HG03457 (cell line): ENCODE measurements around the gene CENPX.

Experiments used
- ATAC-seq: cut with Tn5 transposase; IDR thresholded peaks from one replicate; pipeline ENCODE4 v1.9.1; 2021; ENCODE audit warnings: moderate number of reproducible peaks; ENCODE audit not compliant: unreplicated experiment

Gene CENPX

DNA sequence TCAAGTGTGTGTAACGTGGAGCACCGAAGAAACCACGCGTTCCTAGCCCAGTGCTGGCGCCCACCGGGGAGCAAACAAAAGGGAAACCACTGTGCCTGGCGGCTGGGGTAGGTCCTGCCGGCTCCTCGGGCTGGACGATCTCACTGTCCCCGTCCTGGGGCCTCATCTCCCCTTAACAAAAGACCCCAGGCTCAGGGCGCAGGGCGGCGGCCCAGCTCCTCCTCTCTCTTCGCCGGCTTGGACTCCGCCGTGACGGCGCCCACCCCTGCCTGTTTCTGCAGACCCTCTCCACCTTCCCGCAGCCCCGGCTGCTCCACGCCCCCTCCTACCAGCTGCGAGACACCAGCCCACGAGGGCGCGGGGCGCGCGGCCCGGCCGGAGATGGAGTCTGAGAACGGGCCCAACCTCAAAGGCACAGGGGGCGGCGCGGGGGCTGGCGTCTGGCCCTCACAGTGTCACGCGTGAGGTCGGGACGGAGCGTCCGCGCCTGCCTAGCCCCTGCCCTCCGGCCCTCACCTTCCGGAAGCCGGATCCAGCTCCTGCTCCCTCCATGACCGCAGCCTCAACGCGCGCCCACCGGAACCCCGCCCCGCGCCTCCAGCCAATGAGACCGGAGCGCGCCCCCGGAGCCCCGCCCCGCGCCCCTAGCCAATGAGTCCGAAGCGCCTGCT is at the start of gene CENPX:
Gene CENPX (minus strand): TSS at position 569 of the 671 bp plus-strand sequence. CDS start 17 bp downstream, at position 552.
- peak; percentile 48 for ATAC-seq

DNA sequence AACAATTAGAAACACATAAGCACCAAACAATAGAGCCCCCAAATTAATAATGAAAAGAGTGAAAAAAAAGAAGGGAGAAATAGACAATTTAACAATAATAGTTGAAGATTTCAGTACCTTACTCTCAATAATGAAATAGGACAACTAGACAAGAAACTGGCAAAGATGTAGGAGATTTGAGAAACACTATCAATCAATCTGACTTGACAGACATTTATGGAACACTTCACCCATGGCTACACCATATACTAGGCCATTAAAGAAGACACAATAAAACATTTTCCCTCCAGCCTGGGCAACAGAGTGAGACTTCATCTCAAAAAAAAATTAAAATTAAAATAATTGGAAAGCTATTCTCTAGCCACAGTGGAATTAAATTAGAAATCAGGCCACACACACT is 47.9 kb upstream of the CENPX start:
- ATAC-seq: no peak

DNA sequence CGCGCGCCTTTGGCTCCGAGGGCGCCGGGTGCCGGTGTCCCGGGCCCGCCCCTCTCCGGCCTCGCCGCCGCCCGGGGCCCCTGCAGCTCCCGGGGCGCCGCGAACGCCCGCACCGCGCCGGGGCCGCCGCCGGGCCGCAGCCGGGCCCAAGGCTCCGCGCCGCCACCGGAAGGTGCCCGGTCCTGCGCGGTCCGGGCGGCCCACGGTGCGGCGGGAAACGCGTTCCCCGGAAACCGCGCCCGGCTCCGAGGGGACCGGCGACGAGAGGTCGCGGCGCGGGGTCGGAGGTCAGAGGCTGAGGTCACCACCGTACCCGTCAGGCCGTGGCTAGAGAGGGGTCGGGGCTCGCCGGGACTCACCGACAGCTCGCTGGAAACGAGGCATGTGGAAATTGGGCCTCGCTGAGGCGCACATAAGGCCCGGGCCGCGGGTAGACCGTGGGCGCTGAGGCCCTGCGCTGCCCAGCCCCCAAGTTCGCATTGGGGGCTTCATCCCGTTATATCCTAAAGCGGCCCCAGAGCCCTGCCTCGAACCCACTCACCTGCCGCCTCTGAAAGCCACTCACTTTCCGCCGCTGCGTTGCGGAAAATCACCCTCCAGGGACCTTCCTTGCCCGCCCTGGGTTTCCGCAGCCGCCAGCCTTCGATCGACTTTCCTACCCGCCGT is 43.1 kb upstream of the CENPX start, which contains the start of gene DUS1L:
Gene DUS1L (minus strand): TSS at position 167 of the 666 bp plus-strand sequence. CDS start 745 bp downstream, outside the sequence.
- ATAC-seq: no peak

DNA sequence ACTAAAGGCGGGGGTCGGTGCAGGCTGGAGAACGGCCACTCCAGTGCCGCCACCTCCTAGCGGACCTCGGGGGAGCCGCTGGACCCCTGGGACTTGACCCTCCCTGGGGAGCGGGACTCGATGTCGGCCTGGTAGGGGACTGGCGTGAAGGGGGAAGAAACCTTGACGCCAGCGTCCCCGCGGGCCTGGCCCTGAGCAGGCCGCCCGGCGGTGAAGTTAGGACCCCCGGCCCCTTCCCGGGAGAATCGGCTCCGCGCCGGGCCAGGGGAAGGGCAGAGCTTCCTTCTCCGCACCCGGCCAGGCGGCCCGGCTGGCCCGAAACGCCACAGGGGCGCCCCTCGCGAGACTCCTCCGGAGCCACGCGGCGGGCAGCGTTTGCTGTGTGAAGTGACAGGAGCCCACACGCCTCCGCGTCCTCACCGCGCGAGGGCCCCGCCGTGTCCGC is 42.5 kb upstream of the CENPX start:
- ATAC-seq: no peak

DNA sequence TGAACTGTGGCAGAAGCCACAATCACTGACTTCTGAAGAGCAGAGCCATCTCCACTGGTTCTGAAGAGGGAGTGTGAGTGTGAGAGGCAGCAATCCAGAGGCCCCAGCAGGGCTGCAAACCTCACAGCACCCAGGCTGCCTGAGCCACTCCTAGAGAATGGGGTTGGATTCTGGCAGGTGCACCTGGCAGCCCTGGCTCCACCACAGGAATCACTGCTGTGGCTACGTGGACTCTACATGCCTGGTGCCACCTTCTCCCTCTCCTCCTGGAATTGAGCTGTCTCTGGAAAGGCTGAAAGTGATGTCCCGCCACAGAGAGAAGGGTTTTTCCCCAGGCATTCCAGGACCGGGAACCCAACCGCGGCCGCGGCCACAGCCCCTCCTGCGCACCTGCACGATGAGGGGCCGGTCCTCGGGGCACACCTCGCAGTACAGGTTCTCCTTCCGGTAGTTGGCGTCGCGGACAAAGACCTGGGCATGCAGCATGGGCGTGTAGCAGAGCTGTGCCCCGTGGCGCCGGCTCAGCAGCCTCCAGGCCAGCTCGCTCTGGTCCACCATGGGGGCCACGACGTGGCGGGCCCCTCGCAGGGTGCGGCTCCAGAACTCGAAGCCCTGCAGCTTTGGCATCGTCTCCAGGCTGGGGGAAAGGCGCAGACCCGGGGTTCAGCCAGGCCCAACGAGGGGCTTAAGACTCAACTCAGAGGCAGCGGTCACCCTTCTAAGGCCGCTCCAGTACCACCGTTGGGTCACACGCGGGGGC is 41.9 kb upstream of the CENPX start:
- ATAC-seq: no peak

DNA sequence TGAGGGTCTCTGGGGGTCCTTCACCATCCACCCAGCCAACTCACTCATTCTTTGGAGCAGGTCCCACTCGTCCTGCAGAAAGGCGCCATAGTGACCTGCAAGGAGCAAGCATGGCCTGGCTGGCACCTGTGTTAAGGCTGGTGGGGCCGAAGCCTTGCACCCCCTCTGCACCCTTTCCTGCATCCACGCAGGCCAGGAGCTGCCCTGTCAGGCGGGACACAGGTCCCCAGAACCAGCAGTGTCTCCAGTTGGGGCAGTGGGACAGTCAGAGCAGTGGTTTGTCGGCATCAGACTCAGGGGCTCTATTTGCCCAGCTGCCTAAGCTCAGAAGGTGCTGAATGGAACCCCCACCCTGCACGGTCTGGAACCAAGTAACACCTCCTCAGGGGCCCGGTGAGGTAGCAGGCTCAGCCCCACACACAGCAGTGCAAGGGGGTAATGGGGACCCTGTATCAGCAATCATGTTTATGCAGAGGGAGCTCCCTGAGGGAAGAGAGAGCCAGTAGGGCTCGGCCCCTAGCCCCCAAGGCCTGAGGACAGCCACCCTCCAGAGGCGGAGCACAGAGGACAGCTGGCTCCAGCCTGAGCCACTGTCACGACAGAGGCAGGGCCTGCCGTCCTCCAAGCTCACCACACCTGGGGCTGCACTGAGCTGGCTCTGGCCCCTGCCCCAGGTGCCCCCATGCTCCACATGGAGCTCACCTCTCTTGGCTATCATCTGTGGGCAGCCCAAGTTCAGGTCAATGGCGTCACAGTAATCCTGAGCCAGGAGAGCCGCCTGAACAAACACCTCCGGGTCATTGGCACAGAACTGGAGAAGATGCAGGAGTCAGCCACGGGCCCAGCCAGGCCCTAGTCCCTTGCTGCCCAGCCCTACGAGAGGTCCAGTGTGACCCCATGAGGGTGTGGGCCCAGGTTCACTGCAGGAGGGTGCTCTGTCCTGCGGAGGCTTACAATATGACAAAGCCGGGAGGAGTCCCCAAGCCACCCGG is 41.0 kb upstream of the CENPX start:
- no peak for ATAC-seq

DNA sequence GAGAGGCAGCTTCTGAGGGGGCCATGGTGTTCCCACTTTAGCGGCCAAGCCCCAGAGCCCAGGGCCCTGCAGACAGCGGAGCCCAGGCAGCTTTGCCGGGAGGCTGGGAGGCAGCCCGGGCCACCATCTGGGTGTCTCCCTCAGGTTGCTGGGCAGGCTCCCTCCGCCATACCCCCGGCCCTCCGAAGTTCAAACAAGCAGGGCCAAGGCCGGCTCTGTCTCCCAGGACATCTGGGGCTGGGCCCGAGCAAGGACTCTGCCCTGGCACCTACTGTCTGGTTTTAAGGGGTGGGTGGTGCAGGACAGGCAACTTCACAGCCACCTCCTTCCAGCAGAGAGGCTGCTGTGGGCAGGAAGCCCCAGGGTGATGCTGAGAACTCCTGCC is 40.3 kb upstream of the CENPX start:
- ATAC-seq: no peak

DNA sequence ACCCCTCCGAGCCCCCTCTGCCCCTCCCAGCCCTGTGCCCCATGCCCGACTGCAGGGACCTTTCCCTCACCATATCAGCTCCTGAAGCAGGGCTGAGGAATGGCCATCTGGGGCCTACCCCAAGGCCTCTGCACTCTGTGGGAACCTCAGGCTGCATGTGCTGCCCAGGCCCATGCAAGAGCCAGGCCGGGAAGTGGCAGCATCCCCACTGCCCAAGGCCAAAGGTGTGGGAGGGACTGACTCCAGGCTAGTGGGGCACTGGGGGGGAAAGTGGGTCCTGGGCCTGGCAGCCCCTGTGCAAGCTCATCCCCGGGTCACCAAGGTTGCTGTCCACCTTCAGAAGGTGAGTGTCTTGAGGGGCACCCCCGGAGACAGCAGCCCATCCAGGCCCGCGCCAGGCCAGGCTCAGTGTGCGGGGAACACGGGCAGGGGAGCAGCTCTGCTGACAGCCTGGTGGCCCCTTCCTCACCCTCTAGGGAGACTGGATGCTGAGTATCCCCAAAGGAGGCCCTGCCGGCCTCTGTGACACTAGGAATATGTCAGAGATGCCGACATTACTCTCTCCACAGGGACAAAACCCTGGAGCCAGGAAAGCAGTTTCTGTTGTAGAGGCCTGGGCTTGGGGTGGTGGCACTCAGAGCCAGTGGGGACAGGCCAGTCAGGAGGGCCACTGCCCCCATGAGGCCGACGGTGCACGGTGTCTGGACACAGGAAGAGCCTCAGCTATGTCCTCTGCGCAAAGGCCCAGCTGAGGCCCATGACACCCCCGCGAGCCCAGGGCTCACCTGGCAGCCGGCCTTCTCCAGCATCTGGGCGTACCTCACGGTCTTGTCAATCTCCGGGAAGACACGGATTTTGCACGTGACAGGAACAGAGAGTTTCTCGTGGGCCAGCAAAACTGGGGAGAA is 39.7 kb upstream of the CENPX start:
- no peak for ATAC-seq

DNA sequence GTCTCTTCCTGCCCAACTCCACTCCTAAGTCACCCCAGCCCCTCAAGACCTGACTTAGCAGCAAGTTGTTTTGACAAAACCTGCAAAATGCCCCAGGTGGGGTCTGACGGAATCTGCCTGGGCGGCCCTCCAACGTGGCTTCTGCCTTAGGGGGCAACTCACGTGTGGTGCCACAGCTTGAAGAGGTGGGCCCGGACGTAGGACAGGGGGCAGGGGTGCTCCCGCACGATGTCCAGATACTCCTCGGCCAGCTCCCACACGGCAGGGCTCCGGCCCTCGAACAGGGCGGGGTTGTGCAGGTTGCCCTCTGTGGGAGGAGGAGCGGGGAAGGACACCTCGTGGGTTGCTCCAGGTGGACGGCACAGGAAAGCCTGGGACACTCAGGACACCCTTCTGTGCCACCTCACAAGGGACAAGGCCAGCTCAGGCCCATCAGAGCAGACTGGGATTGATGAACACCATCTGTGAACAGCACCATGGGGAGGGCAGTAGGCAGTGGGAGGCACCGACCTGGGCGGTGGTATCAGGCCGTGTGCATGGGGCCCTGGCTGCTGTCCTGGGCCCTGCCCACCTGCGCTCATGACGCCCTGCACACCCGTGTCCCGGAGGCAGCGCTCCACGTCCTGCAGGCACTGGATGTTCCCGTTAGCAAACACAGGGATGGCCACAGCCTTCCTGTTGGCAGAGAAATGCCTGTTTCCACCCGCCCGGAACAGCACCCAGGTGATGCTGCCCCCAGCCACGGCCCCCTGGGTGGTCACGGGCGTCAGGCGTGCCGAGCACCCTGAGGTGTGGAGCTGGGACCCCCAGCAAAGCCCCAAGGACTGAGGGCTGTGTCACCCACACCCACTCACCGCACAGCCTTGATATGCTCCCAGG is 38.6 kb upstream of the CENPX start:
- ATAC-seq: no peak

DNA sequence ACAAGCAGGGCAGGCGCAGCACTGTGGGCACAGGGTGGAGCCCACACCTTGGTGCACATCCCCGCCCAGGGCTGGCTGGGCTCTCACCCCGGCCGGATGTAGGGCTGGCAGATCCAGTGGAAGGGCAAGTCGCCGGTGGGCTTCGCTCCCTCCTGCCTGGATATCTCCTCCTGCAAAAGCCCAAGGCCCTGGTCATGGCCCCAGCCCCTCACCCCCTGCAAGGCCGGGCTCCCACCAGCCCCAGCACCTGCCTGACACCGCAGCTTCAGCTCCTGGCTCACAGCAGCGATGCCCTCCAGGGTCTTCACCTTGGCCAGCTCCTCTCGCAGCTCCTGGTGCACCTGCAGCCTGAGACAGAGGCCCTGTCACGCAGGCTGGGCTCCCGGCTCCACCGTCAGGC is 37.9 kb upstream of the CENPX start:
- no peak for ATAC-seq

DNA sequence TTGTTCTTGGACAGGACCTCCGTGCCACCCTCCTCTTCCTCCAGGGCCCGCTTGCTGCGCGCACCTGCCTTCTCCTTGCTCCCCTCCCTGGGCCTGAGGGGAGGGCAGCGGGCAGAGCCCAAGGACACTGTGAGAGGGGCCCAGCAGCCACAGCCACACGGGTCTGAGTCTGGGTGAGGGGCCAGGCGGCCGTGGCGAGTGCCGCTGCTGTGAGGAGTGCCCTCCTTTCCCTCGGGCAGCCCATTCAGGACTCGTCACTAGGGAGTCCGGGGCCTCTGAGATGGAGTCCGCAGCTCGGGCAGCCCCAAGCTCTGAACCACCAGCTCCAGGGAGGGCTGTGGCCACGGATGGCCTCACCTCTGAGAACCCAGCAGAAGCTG is 37.3 kb upstream of the CENPX start:
- no peak for ATAC-seq

DNA sequence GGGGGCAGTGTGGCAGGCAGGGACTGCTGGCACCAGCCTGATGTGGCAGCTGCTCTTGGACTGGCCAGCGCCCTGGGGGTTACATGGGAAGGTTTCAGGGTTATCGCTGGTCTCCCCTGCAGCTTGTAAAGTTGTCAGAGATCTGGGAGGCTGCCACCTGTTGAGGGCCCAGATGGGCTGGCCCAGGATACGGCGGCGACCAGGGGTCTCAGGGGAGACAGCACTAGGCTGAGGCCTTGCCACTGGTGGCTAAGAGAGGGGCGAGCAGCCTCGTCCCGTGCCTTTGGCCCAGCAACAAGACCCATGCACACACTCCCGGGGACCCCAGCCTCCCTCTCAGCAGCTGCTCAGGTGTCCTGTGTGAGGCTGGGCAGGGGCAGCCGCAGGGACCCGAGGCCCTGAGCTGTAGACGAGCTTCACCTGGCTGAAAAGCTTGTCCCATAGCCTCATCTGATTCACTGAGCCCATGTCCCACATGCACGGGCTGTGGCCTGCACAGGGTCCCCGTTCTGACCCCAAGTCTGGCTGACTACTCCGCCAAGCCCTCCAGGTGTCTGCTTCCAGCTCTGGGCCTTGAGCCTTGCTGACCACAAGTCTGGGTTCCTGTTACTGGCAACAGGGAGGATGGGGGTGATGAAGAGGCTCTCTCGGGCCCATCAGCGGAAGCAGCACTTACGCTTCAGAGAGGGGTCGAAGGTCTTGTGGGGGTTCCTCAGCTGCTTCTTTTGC is 36.8 kb upstream of the CENPX start:
- no peak for ATAC-seq

DNA sequence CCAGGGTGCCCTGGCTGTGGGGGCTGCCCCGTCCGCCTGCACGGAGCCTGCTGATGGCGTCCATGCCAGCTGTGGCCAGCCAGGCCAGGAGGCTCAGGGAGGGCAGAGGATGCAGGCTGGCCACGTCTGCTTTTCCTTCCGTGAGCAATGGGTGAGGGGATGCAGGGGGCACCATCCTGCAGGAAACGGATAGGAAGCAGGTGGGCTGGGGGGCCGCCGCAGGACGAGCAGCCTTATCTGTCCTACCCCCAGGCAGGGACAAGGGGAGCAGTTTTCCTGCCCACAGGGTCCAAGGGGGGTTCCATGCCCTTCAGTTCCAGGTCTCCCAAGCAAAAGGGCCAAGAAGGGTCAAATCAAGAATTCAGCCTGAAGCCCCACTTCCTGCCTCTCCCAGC is 36.2 kb upstream of the CENPX start:
- no peak for ATAC-seq

DNA sequence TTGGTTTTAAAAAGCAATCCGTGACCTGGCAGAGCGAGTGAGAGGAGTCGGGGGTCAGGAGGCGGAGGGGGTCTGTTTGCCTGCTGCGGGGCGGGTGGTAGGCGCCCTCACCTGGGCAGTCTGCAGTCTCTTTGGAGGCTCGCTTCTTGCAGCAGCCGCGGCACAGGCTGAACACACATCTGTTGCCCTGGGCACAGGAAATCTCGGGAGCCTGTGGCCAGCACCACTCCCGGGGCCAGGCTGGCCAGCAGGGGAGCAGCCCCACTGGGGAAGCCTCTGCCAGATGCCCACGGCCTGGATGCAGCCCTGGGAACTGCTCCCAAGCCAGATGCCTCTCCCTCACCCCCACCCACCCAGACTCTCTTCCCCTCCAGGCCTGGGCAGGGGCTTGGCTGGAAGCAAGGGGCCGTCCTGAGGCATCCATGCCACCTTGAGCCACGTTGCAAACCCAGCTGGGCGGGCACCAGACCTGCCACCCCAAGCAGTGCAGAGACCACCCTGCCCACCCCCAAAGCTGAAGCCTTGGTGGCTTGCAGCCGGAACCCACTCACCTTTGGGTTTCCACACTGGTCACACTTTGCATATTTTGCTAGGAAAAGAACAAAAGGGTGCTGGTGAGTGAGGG is 35.7 kb upstream of the CENPX start:
- no peak for ATAC-seq

DNA sequence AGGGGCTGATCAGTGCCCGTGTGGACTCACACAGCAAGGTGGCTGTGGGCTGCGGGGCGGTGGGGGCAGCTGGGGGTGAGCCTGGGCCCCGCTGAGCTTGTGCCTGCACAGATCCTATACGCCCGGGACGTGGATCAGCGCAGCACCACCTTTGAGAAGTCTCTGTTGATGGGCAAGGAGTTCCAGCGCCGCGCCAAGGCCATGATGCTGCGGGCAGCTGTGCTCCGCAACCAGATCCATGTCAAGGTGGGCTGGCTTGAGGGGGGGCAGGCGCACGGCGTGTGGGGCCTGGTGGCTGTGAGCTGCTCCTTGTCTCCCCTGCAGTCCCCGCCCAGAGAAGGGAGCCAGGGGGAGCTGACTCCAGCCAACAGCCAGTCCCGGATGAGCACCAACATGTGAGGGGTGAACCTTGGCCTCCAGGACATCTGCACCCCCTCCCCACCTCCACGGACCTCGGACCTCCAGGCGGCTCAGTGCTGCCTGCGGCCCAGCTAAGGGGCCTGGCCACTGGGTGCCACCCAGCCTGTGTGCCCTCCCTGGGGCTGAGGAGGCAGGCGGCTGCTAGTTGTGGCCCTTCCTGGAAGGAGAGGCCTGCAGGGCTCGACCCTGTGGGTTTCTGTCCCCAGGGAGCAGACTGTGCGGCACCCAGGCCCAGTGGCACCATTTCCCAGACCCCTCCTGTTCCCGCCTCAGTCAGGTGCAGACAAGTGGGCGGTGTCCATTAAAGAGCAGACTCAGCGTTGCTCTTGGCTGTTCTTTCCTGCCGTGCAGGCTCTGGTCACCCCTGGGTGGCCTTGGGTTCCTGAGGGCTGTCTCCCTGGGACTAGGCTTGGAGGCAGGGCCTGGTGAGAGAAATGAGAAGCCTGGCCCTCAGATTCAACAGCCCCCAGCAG is 34.3 kb upstream of the CENPX start:
- no peak for ATAC-seq

DNA sequence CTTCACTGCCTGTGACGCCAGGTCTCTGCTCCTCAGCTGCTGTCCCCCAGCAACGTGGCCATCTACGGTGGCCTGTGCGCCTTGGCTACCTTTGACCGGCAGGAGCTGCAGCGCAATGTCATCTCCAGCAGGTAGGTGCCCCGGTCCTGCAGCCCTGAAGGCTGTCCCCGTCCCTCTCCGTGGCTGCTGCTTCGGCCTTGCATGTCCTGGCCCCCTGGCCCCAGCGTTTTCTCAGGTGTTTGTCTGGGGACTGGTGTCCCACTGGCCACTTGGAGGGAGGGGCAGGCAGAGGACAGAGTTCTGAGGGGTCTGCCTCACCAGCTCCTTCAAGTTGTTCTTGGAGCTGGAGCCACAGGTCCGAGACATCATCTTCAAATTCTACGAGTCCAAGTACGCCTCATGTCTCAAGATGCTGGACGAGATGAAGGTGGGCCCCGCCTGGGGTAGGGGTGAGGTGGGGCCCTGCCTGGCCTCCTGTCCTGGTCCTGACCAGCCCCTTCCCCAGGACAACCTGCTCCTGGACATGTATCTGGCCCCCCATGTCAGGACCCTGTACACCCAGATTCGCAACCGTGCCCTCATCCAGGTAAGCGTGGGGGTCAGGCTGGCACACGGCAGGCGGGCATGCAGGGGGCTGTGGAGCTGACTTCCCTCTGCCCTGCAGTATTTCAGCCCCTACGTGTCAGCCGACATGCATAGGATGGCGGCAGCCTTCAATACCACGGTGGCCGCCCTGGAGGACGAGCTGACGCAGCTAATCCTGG is 33.5 kb upstream of the CENPX start:
- no peak for ATAC-seq
